Activated naive CD4-positive, alpha-beta T cell treated with anti-CD3 and anti-CD28 coated beads, Interleukin-2, amount 50 U/mL, for 24 hours (primary cell): ENCODE results near the gene IQGAP3.
"Not testable (repeated sequence)": the region's sequence is repeated elsewhere in the genome, so short reads cannot be mapped to it uniquely, and the experiment has no call there.

Experiments used
- H3K27ac Mint-ChIP-seq: one replicate; pipeline ENCODE4 v1.8.0; 2021; ENCODE audit warnings: mild to moderate bottlenecking, mixed read lengths
- H3K27me3 Mint-ChIP-seq: one replicate; pipeline ENCODE4 v1.8.0; 2021; ENCODE audit warnings: mixed read lengths
- H3K36me3 Mint-ChIP-seq: one replicate; pipeline ENCODE4 v1.8.0; 2021; ENCODE audit warnings: mixed read lengths
- H3K4me1 Mint-ChIP-seq: one replicate; pipeline ENCODE4 v1.8.0; 2021; ENCODE audit warnings: mixed read lengths
- H3K4me3 Mint-ChIP-seq: one replicate; pipeline ENCODE4 v1.8.0; 2021; ENCODE audit warnings: mild to moderate bottlenecking, mixed read lengths
- H3K9me3 Mint-ChIP-seq: one replicate; pipeline ENCODE4 v1.8.0; 2021; ENCODE audit warnings: mixed read lengths

The IQGAP3 gene, protein sequence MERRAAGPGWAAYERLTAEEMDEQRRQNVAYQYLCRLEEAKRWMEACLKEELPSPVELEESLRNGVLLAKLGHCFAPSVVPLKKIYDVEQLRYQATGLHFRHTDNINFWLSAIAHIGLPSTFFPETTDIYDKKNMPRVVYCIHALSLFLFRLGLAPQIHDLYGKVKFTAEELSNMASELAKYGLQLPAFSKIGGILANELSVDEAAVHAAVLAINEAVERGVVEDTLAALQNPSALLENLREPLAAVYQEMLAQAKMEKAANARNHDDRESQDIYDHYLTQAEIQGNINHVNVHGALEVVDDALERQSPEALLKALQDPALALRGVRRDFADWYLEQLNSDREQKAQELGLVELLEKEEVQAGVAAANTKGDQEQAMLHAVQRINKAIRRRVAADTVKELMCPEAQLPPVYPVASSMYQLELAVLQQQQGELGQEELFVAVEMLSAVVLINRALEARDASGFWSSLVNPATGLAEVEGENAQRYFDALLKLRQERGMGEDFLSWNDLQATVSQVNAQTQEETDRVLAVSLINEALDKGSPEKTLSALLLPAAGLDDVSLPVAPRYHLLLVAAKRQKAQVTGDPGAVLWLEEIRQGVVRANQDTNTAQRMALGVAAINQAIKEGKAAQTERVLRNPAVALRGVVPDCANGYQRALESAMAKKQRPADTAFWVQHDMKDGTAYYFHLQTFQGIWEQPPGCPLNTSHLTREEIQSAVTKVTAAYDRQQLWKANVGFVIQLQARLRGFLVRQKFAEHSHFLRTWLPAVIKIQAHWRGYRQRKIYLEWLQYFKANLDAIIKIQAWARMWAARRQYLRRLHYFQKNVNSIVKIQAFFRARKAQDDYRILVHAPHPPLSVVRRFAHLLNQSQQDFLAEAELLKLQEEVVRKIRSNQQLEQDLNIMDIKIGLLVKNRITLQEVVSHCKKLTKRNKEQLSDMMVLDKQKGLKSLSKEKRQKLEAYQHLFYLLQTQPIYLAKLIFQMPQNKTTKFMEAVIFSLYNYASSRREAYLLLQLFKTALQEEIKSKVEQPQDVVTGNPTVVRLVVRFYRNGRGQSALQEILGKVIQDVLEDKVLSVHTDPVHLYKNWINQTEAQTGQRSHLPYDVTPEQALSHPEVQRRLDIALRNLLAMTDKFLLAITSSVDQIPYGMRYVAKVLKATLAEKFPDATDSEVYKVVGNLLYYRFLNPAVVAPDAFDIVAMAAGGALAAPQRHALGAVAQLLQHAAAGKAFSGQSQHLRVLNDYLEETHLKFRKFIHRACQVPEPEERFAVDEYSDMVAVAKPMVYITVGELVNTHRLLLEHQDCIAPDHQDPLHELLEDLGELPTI (N-terminal part only)

DNA sequence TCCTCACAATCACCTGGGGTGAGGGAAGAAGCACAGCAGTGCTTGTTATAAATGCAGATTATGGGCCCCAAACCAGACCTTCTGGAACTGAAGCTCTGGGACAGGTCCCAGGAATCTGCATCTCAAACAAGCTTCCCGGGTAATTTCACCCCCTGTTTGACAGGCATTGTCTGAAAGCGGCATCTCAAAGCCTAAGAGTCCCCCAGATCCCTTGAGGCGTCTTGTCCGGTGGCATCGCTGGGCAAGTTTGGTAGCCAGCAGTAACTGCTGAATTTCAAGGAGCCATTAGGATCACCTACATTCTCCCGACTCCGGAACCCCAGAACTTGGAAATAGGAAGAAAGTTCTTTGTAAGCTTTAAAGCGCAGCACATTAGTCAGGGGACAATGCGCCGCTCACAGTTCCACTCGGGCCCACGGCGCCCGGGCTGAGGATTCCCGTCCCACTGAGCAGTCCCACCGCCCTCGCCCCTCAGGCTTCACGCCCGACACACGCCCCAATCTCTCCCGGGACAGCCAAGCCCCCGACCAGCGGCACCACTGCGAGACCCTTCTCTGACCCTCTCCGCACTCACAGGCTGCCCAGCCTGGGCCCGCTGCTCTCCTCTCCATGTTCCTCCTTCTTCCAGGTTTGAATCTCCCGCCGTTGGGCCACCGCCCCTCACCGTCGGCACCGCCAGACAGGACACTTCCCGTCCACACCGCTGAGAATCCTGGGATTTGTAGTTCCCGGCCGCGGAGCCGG, at the start of gene IQGAP3:
Gene IQGAP3 (minus strand): TSS at position 647 of the 744 bp plus-strand sequence. CDS start 36 bp downstream, at position 611.
- peaks cover 20% of the 10 kb centered on the region for H3K27me3 Mint-ChIP-seq
- H3K27ac Mint-ChIP-seq = peak within 1 kb of the TSS; percentile 62
- peaks cover 22% of the 10 kb centered on the region for H3K4me1 Mint-ChIP-seq
- H3K4me3 Mint-ChIP-seq = peak within 1 kb of the TSS; percentile 83
- no peaks in the 10 kb centered on the region for H3K36me3 Mint-ChIP-seq
- H3K9me3 Mint-ChIP-seq = no peaks in the 10 kb centered on the region

DNA sequence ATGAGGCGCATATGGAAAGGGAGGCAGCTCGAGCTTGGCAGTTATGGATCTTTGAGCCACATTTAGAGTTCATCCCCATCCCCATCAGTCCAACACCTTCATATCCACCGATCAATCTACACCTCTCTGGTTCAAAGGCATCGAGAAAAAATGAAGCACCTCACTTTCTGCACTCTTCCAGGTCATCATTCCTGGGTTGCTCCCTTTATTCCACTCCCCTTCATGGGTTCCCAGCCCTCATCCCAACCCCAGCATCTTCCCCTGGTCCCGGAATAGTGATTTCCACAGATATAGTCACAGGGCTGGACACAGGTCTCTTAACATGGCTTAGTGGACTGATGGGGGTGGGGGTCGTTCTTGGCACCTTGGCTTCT, 47.2 kb upstream of the IQGAP3 start:
- Mint-ChIP-seq H3K27me3 (peaks cover 29% of the 10 kb centered on the region), H3K9me3 (no peaks in the 10 kb centered on the region), H3K4me3 (no peak overlapping the region), H3K27ac (no peak overlapping the region), H3K36me3 (no peaks in the 10 kb centered on the region), H3K4me1 (no peaks in the 10 kb centered on the region)

DNA sequence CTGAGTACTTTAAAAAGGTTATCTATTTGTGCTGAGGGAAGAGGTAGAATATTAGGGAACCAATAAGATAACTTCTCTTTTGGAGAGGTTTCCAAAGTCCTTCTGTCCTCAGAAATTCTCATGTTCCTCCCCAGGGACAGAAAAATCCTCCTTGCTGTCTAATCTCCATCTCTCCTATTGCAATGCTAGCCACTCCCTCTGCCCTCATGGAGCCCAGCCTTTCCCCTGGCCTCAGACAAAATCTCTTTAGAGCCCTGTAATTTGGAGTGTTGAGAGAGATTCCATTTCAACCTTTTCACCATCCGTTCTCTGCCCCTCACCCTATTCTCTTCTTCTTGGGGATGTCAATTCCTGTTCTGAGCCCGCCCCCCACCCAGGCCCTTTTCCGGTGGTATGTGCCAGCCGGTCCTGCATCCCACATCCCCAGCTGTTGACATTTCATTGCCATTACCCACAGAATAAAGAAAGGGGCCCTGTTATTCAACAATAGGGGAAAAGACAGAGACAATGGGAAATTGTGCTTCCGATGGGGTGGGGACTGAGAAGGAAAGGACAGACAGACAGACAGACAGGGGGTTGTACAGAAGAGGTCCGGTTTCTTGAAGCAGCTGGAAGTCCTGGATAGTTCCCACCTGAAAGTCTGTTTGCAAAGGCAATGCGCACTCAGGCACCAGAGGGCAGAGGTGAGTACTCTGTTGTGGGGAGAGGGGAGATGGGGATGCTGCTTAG, 46.7 kb upstream of the IQGAP3 start, which contains the start of gene HAPLN2:
Gene HAPLN2 (plus strand): TSS at position 563 of the 729 bp plus-strand sequence. CDS start 4,076 bp downstream, outside the sequence.
- Mint-ChIP-seq H3K27me3 (peaks cover 29% of the 10 kb centered on the region), H3K9me3 (no peaks in the 10 kb centered on the region), H3K27ac (no peak within 1 kb of the TSS), H3K4me3 (no peak within 1 kb of the TSS), H3K36me3 (no peaks in the 10 kb centered on the region), H3K4me1 (no peaks in the 10 kb centered on the region)

DNA sequence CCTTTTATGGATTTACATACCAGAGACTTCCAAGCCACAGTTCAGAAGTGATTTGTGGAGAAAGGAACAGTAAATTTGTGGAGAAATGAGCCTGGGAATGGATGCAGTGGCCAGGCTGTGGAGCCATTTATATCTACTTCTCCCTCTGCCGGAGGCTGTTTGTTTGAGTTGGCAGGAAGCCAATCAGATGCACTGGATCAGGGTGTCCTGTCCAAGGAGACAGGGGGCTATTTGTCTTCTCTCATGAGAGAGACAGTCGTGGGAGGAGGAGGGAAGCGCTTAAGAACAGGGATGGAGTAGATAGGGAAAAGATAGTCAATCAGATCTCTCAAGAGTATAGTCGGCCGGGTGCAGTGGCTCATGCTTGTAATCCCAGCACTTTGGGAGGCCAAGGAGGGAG, 44.1 kb upstream of the IQGAP3 start:
- Mint-ChIP-seq H3K27ac (no peak overlapping the region), H3K27me3 (peaks cover 23% of the 10 kb centered on the region), H3K9me3 (no peaks in the 10 kb centered on the region), H3K36me3 (no peaks in the 10 kb centered on the region), H3K4me1 (no peaks in the 10 kb centered on the region), H3K4me3 (no peak overlapping the region)

DNA sequence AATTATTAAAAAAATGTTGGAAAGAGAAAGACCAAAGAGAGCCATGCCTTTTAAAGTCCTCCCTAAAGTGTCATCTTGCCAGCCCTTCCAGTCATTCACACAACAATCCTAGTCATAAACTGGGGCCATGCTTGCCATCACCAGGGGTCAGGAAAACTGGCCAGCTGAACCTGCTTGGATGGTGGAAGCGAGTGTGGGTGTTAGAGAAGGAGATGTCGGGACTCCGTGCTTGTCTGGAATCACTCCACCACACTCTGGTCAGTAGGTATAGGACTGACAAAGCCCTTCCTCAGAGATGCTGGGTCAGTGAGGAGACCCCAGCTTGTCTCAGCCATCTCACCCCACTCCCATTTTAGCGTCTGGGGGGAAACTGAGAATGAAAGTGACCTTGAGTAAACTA, 43.6 kb upstream of the IQGAP3 start:
- H3K36me3 Mint-ChIP-seq = no peaks in the 10 kb centered on the region
- no peaks in the 10 kb centered on the region for H3K9me3 Mint-ChIP-seq
- H3K27me3 Mint-ChIP-seq = peaks cover 23% of the 10 kb centered on the region
- H3K4me3 Mint-ChIP-seq = no peak overlapping the region
- no peaks in the 10 kb centered on the region for H3K4me1 Mint-ChIP-seq
- H3K27ac Mint-ChIP-seq = no peak overlapping the region

DNA sequence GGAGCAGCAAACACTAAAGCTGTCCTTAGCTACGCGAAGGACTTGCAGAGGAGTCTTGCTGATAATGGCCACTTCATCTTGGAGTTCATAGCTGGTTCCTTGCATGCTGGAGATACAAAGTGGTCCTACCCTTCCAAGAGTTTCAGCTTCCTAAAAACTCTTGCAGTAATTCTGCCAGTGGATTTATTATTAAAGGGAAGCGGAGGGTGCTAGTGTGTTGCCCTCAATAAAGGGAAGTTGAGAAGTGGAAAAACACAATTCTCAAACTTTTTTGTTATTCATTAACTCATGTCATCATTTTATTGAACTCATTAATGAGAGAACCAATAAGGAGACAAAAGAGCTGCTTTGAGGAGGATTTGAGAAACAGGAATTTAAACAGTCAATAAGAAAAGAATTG, 40.3 kb upstream of the IQGAP3 start:
- Mint-ChIP-seq H3K9me3 (no peaks in the 10 kb centered on the region), H3K27ac (no peak overlapping the region), H3K4me1 (peaks cover 8% of the 10 kb centered on the region), H3K27me3 (peaks cover 11% of the 10 kb centered on the region), H3K36me3 (no peaks in the 10 kb centered on the region), H3K4me3 (no peak overlapping the region)

DNA sequence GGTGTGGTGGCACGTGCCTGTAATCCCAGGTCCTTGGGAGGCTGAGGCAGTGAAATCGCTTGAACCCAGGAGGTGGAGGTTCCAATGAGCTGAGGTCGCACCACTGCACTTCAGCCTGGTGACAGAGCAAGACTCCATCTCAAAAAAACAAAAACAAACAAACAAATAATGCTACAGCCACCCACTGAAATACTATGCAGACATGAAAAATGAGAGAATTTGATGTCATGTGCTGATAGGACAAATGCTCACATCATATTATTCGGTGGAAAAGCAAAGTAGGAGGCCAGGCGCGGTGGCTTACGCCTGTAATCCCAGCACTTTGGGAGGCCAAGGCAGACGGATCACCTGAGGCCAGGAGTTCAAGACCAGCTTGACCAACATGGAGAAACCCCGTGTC, 37.7 kb upstream of the IQGAP3 start:
- not testable (repeated sequence) for H3K36me3 Mint-ChIP-seq, H3K27me3 Mint-ChIP-seq, H3K27ac Mint-ChIP-seq, H3K9me3 Mint-ChIP-seq, H3K4me1 Mint-ChIP-seq, H3K4me3 Mint-ChIP-seq

DNA sequence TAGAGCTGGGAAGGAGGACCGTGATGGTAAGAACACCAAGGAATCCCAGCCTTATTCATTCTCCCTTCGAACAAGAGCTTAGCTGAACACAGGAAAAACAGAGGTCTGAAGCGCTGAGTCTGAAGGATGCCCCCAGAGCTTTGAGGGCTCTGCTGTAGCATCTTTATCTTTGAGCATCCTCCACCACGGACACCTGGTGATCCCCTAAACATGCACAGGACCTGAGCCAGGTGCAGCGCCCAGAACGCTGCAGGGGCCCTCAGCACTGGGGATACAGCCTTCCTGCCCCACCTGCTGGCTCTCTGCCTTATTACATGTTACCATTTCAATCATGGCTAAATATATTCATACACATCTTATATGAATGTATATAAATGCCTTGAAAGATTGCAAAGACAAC, 36.6 kb upstream of the IQGAP3 start:
- no peak overlapping the region for H3K27ac Mint-ChIP-seq
- H3K27me3 Mint-ChIP-seq = peaks cover 3% of the 10 kb centered on the region
- H3K9me3 Mint-ChIP-seq = no peaks in the 10 kb centered on the region
- H3K36me3 Mint-ChIP-seq = no peaks in the 10 kb centered on the region
- H3K4me1 Mint-ChIP-seq = peaks cover 8% of the 10 kb centered on the region
- no peak overlapping the region for H3K4me3 Mint-ChIP-seq

DNA sequence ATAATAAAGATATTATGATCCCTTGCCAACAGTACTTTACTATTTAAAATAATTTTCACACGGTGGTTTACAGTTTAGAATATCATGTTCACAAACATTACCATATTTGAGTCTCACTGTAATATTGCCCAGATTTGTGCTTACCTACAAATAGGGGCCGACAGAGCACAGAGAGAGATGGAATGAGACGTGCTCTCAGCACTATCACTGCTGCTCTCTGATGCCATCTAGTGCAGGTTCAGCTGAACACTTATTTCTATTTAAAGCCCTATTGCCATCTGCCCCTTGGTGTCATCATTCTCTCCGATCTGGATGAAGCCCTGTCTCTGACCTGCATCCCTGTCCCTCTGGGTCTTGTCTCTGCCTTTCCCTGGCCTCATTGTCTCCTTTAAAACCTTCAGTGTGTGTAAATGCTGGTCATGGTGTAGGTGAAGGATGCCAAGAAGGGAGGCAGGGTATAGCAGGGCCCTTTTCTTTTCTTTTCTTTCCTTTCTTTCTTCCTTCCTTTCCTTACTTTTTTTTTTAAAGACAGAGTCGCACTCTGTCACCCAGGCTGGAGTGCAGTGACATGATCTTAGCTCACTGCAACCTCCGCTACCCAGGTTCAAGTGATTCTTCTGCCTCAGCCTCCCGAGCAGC, 35.8 kb upstream of the IQGAP3 start:
- H3K4me1 Mint-ChIP-seq = peaks cover 8% of the 10 kb centered on the region
- no peaks in the 10 kb centered on the region for H3K36me3 Mint-ChIP-seq
- no peak overlapping the region for H3K27ac Mint-ChIP-seq
- H3K9me3 Mint-ChIP-seq = no peaks in the 10 kb centered on the region
- no peak overlapping the region for H3K4me3 Mint-ChIP-seq
- H3K27me3 Mint-ChIP-seq = peaks cover 3% of the 10 kb centered on the region

DNA sequence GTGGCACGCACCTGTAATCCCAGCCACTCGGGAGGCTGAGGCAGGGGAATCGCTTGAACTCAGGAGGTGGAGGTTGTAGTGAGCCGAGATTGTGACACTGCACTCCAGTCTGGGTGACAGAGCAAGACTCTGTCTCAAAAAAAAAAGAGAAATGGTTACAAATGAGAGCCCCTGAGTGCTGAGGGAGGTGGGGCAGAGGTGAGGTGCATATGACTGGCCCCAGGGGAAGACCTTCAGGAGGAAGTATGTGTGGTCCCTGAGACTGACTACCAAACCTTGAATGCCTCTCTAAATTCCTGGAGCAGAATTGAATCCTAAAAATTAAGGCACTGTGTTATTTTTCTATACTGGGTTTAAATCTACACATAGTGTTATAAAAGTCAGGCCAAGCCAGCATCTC, 35.0 kb upstream of the IQGAP3 start:
- not testable (repeated sequence) for H3K36me3 Mint-ChIP-seq, H3K27ac Mint-ChIP-seq, H3K9me3 Mint-ChIP-seq, H3K27me3 Mint-ChIP-seq, H3K4me3 Mint-ChIP-seq
- peaks cover 15% of the 10 kb centered on the region for H3K4me1 Mint-ChIP-seq

DNA sequence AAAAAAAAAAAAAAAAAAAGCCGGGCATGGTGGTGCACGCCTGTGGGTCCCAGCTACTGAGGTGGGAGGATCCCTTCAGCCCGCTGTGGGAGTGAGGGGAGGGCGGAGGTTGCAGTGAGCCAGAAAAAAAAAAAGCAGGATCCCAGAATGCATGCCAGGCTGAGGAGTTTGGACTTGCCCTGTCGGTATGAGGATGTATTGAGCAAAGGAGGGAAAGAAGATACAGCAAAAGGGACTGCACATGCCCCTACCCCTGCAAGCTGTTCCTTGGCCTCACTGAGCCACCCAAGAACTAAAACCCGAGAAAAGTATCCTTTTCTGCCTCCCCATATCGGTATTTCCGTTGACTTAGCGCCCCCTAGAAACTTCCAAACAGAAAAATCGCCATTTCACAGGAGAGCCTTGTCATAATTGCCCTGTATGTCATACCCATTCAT, 30.2 kb upstream of the IQGAP3 start:
- peak overlapping the region; percentile 60 for H3K4me3 Mint-ChIP-seq
- peaks cover 32% of the 10 kb centered on the region for H3K4me1 Mint-ChIP-seq
- H3K9me3 Mint-ChIP-seq = no peaks in the 10 kb centered on the region
- no peaks in the 10 kb centered on the region for H3K27me3 Mint-ChIP-seq
- peak overlapping the region; percentile 23 for H3K27ac Mint-ChIP-seq
- H3K36me3 Mint-ChIP-seq = peaks cover 15% of the 10 kb centered on the region

DNA sequence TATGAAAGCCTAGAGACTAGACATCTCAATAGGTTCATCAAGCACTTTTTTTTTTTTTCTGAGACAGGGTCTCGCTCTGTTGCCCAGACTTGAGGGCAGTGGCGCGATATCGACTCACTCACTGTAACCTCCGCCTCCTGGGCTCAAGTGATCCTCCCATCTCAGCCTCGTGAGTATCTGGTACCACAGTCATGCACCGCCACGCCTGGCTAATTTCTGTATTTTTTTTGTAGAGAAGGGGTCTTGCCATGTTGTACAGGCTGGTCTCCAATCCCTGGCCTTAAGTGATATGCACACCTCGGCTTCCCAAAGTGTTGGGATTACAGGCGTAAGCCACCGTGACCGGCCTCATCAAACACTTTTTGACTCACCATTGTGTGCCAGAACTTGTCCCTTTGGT, 29.5 kb upstream of the IQGAP3 start:
- peaks cover 36% of the 10 kb centered on the region for H3K4me1 Mint-ChIP-seq
- peak overlapping the region; percentile 95 for H3K4me3 Mint-ChIP-seq
- H3K9me3 Mint-ChIP-seq = no peaks in the 10 kb centered on the region
- H3K27me3 Mint-ChIP-seq = no peaks in the 10 kb centered on the region
- peak overlapping the region; percentile 99 for H3K27ac Mint-ChIP-seq
- peaks cover 20% of the 10 kb centered on the region for H3K36me3 Mint-ChIP-seq

DNA sequence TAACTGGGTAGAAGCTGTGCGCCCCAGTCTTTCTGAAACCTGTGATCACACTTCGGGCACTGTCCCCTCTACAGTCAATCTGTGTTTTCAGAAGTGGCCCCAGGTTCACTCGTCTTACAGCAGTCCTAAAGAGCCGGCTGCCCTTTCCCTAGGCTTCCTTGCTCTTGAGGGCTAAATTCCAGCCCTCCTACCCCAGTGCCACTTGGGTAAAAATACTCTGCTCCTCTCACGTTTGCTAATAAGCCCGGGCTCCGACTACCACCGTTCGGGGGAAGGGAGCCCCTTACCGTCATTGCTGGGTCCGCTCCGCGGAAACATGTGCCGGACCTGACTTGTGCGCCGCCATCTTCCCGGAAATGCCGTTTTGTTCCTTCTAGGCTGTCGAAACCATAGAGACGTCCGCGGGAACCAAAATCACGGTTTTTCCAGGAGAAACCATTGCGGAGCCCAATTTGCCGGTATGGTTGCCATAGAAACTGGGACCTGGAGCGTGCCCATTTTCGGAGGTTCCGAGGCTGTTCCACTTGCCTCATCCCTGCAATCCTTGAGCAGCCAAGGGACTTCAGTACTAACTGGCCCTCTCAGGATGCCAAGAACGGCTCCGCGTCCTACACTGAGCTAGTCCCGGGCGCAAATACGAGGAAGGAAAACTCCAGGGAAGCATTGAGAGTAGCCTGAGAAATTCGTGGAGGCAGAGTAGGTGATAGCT, 28.9 kb upstream of the IQGAP3 start, which contains the start of gene GPATCH4:
Gene GPATCH4 (minus strand): TSS at position 358 of the 709 bp plus-strand sequence.
- peaks cover 21% of the 10 kb centered on the region for H3K36me3 Mint-ChIP-seq
- peak within 1 kb of the TSS; percentile 99 for H3K27ac Mint-ChIP-seq
- H3K9me3 Mint-ChIP-seq = no peaks in the 10 kb centered on the region
- H3K4me1 Mint-ChIP-seq = peaks cover 39% of the 10 kb centered on the region
- H3K27me3 Mint-ChIP-seq = no peaks in the 10 kb centered on the region
- H3K4me3 Mint-ChIP-seq = peak within 1 kb of the TSS; percentile 95
